VCaP (cell line): ENCODE results near the gene TTC33.

Experiments used
- H3K27ac ChIP-seq: fragments of 450-650 bp; 2 replicates; pipeline ENCODE4 v1.5.1; 2017
- CTCF ChIP-seq: fragments of 450-650 bp; conservative IDR thresholded peaks from 2 replicates; pipeline ENCODE4 v1.5.1; 2017; ENCODE audit warnings: mild to moderate bottlenecking, moderate library complexity

The TTC33 gene

GRCh38 chr5:40486437-40487275 is 269.1 kb downstream of the TTC33 start:
- no peak overlapping the region for H3K27ac ChIP-seq
- no peak for TF ChIP-seq CTCF

- no peak for TF ChIP-seq CTCF
- H3K27ac ChIP-seq, result no peak overlapping the region
Observed at GRCh38 chr5:40485021-40485998, 270.5 kb downstream of the TTC33 start.

GRCh38 chr5:40484495-40484894 is 271.3 kb downstream of the TTC33 start:
- no peak for TF ChIP-seq CTCF
- H3K27ac ChIP-seq, result no peak overlapping the region

GRCh38 chr5:40483316-40483715 is 272.4 kb downstream of the TTC33 start:
- TF ChIP-seq CTCF, result no peak
- no peak overlapping the region for H3K27ac ChIP-seq

- no peak overlapping the region for H3K27ac ChIP-seq
- TF ChIP-seq CTCF, result no peak
Observed at GRCh38 chr5:40481241-40481640, 274.5 kb downstream of the TTC33 start.

GRCh38 chr5:40480392-40480791 is 275.4 kb downstream of the TTC33 start:
- no peak for TF ChIP-seq CTCF
- no peak overlapping the region for H3K27ac ChIP-seq

- H3K27ac ChIP-seq, result no peak overlapping the region
- no peak for TF ChIP-seq CTCF
Observed at GRCh38 chr5:40479939-40480338, 275.8 kb downstream of the TTC33 start.
